ENCODE measurements around the gene LYZL6.

Gene LYZL6

DNA sequence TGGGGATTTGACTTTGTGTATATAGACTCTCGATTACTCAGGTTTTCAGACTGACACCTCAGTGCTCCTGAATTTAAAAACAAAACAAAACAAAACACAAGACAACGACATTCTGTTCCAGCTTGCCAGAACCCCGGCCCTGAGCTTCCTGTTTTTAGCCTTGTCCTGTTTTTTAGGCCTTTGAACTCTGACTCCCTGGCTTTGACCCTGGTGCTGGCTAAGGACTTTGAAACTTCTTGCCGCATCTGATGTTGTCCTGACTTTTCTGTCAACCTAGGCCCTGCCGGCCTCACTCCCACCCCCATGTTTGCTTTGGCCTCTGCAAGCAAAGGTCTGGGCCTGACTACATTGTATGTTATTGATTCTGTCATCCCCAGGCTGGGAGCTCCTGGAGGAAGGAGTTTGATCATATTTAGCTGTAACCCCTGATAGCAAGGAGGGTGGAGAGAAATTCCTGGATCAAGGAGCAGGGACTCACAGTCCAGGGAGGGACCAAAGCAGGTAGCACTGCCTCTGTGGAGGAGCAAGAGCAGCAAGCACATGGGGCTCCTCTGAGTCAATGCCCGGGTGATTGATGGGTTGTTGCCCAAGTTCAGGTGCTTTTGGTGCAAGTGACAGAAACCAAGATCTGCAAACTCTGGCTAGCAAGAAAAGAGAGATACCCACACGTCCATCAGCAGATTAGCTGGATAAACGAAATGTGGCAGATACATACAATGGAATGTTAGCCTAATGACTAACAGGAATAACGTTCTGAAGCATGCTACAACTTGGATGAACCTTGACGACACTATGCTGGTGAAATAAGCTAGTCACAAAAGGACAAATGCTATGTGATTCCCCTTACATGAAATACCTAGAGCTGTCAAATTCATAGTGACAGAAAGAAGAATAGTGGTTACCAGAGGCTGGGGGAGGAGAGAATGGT lies 30.1 kb upstream of the LYZL6 start:
- no peaks in the 10 kb centered on the region for H4K20me1 ChIP-seq
- H3K9me3 ChIP-seq: no peaks in the 10 kb centered on the region
- no peaks in the 10 kb centered on the region for H3K4me1 ChIP-seq
- no peaks in the 10 kb centered on the region for H3K27me3 ChIP-seq
- no peak for TF ChIP-seq Cebpa-rat (IDR thresholded peaks at IDR 0.05)
- H3K4me3 ChIP-seq: no peak overlapping the region
- H3K4me2 ChIP-seq: no peak overlapping the region
- H3K9ac ChIP-seq: no peak overlapping the region
- H3K27ac ChIP-seq: no peak overlapping the region
- H3K36me3 ChIP-seq: no peaks in the 10 kb centered on the region

DNA sequence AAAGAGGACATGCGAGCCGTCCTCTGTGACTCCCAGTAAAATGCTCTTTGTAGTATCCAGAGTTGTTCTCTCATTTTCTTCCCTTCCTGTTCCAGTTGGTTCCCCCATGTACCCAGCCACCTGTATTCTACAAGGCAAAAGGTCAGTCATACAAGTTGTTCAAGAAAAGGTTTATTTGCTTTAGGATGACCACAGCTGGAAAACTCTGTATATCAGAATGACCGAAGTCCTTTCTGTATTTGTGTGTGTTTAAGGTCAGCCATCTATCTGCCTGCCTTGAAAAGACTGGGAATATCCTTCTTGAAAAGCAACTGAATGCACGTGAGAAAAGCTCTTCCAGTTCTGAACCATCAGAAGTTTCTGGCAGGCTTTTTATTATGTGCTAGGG lies 29.4 kb upstream of the LYZL6 start:
- no peaks in the 10 kb centered on the region for H3K9me3 ChIP-seq
- H3K27me3 ChIP-seq: no peaks in the 10 kb centered on the region
- no peak overlapping the region for H3K9ac ChIP-seq
- no peaks in the 10 kb centered on the region for H4K20me1 ChIP-seq
- no peaks in the 10 kb centered on the region for H3K36me3 ChIP-seq
- TF ChIP-seq Cebpa-rat (IDR thresholded peaks at IDR 0.05): no peak
- H3K4me2 ChIP-seq: no peak overlapping the region
- H3K4me1 ChIP-seq: no peaks in the 10 kb centered on the region
- H3K27ac ChIP-seq: no peak overlapping the region
- no peak overlapping the region for H3K4me3 ChIP-seq

DNA sequence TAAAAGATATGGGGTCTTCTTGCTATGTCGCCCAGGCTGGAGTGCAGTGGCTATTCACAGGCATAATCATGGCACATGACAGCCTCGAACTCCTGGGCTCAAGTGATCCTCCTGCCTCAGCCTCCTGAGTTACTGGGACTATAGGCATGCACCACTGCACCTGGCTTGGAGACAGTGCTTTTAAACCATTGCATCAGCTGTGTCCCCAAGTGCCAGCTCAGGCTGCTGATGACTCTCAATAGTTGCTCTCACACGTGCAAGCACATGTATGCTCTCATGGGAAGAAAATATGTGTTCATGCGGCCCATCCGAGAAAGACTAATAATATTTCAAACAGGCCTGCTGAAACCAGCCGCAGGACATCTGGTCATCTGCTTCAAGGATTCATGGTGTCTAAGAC lies 29.0 kb upstream of the LYZL6 start:
- H3K27ac ChIP-seq: no peak overlapping the region
- H4K20me1 ChIP-seq: no peaks in the 10 kb centered on the region
- H3K4me1 ChIP-seq: no peaks in the 10 kb centered on the region
- no peak overlapping the region for H3K4me3 ChIP-seq
- no peaks in the 10 kb centered on the region for H3K27me3 ChIP-seq
- no peak overlapping the region for H3K9ac ChIP-seq
- no peak overlapping the region for H3K4me2 ChIP-seq
- no peak for TF ChIP-seq Cebpa-rat (IDR thresholded peaks at IDR 0.05)
- H3K9me3 ChIP-seq: no peaks in the 10 kb centered on the region
- H3K36me3 ChIP-seq: no peaks in the 10 kb centered on the region

DNA sequence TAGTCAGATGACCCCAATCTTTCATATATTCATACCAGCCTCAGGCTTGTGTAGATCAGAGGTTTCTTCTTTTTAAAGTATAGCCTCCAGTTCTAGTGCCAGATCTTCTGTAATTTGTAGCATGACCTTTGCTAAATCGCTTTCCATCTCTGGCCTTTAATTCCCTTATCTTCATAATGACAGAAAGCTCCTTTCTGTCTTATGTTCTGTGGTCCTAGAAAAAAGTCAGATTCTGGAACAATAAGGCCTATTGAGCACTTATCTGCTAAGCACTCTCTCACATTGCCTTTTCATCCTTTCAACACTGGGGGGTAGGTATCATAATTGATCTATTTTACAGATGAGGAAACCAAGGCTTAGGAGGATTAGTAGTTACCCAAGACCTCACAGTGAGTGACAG lies 28.6 kb upstream of the LYZL6 start:
- H4K20me1 ChIP-seq: no peaks in the 10 kb centered on the region
- H3K27ac ChIP-seq: no peak overlapping the region
- no peaks in the 10 kb centered on the region for H3K4me1 ChIP-seq
- no peaks in the 10 kb centered on the region for H3K36me3 ChIP-seq
- no peak overlapping the region for H3K4me2 ChIP-seq
- H3K9ac ChIP-seq: no peak overlapping the region
- H3K9me3 ChIP-seq: no peaks in the 10 kb centered on the region
- no peaks in the 10 kb centered on the region for H3K27me3 ChIP-seq
- H3K4me3 ChIP-seq: no peak overlapping the region
- TF ChIP-seq Cebpa-rat (IDR thresholded peaks at IDR 0.05): no peak

DNA sequence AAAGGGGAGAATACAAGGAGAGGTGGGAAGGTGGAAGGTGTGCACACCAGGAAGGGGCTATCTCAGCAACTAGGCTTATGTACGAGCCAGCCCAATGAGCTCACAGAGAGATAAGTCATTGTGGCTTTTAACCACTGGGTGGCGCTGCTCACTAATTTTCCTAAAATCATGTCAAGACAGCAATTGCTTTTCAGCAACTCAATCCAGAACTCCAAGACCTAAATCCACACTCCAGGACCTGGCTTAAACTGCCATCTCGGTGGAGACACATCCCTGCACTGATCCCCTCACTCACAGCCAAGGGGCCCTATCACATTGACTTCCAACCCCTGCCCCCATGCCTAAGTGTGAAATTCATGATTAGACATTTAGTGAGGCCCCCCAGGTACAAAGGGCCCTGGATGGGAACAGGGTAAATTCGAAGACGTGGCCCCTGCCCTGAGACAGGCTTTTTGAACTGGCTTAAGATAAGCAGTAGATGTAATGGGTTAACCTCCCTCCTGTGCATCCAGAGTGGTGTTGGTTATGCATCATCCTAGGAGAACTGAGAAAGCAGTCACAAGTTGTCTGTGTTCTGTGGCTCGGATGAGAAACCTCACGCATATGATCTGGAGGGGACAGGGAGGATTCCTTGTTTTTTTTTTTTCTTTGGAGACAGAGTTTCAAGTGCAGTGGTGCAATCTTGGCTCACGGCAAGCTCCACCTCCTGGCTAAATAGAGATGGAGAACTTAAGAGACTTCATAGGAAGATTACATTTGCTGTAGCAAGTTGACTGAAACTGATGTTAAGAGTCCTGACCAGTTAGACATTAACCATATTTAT lies 26.3 kb upstream of the LYZL6 start:
- Histone ChIP-seq H3K4me2 (no peak overlapping the region), H3K4me3 (no peak overlapping the region), H3K27ac (no peak overlapping the region), H3K4me1 (no peaks in the 10 kb centered on the region), H3K36me3 (no peaks in the 10 kb centered on the region), H3K9ac (no peak overlapping the region), H3K27me3 (no peaks in the 10 kb centered on the region), H4K20me1 (no peaks in the 10 kb centered on the region), H3K9me3 (no peaks in the 10 kb centered on the region)
- no peak for TF ChIP-seq Cebpa-rat (IDR thresholded peaks at IDR 0.05)

DNA sequence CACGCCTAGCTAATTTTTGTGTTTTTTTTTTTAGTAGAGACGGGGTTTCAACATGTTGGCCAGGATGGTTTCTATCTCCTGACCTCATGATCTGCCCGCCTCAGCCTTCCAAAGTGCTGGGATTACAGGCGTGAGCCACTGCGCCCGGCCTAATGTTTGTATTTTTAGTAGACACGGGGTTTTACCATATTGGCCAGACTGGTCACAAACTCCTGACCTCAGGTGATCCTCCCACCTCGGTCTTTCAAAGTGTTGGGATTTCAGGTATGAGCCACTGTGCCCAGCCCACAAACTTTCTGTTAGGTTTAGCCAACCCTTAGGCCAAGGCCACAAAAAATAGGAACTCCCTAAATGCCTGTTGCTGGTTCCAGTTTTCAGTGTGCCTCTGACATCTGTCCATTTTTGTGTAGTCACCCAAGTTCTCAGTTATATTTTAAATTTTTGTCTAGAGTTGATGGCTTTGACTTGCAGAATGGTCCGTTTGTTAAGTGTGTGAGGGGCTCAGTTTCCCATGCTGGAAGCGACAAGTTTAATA lies 25.1 kb upstream of the LYZL6 start:
- H3K9ac ChIP-seq: no peak overlapping the region
- H3K4me2 ChIP-seq: no peak overlapping the region
- H3K36me3 ChIP-seq: no peaks in the 10 kb centered on the region
- H3K9me3 ChIP-seq: no peaks in the 10 kb centered on the region
- no peaks in the 10 kb centered on the region for H3K4me1 ChIP-seq
- H3K27me3 ChIP-seq: no peaks in the 10 kb centered on the region
- H3K4me3 ChIP-seq: no peak overlapping the region
- H4K20me1 ChIP-seq: no peaks in the 10 kb centered on the region
- H3K27ac ChIP-seq: no peak overlapping the region
- no peak for TF ChIP-seq Cebpa-rat (IDR thresholded peaks at IDR 0.05)

DNA sequence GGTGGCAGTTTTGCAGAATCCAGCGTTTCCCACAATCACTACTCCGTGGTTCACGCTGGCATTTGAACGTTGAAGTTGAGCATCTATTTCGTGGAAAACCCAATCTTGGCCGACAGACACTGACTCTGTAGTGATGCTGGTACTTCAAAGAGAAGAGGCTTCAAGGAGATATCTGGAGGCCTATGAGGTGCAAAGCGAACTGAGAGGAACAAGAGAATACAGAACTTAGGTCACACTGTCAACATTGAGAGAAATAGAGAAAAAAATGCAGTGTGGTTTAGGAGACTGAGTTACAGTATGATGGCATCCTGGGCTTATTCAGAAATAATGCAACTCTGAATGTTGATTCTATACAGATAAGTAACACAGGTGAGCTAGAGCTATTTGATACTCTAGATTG lies 21.8 kb upstream of the LYZL6 start:
- H4K20me1 ChIP-seq: no peaks in the 10 kb centered on the region
- H3K27ac ChIP-seq: no peak overlapping the region
- no peak for TF ChIP-seq Cebpa-rat (IDR thresholded peaks at IDR 0.05)
- no peak overlapping the region for H3K9ac ChIP-seq
- no peak overlapping the region for H3K4me3 ChIP-seq
- no peaks in the 10 kb centered on the region for H3K36me3 ChIP-seq
- H3K4me2 ChIP-seq: no peak overlapping the region
- H3K9me3 ChIP-seq: no peaks in the 10 kb centered on the region
- H3K27me3 ChIP-seq: no peaks in the 10 kb centered on the region
- H3K4me1 ChIP-seq: no peaks in the 10 kb centered on the region

DNA sequence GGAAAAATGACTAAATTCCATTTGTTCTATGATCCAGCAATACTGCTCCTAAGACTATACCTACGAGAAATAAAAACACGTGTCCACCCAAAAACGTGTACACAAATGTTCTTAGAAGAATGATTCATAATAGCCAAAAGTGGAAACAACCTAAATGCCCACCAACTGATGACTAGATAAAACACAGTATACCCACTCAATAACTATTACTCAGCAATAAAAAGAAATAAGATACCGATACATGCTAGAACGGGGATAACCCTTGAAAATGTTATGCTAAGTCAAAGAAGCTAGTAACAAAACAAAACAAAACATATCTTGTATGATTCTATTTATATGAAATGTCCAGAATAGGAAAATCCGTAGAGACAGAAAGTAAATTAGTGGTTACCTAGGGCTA lies 20.1 kb upstream of the LYZL6 start:
- H3K36me3 ChIP-seq: no peaks in the 10 kb centered on the region
- no peaks in the 10 kb centered on the region for H4K20me1 ChIP-seq
- H3K4me1 ChIP-seq: no peaks in the 10 kb centered on the region
- no peak for TF ChIP-seq Cebpa-rat (IDR thresholded peaks at IDR 0.05)
- H3K9me3 ChIP-seq: no peaks in the 10 kb centered on the region
- no peak overlapping the region for H3K9ac ChIP-seq
- no peaks in the 10 kb centered on the region for H3K27me3 ChIP-seq
- H3K4me2 ChIP-seq: no peak overlapping the region
- H3K27ac ChIP-seq: no peak overlapping the region
- H3K4me3 ChIP-seq: no peak overlapping the region

DNA sequence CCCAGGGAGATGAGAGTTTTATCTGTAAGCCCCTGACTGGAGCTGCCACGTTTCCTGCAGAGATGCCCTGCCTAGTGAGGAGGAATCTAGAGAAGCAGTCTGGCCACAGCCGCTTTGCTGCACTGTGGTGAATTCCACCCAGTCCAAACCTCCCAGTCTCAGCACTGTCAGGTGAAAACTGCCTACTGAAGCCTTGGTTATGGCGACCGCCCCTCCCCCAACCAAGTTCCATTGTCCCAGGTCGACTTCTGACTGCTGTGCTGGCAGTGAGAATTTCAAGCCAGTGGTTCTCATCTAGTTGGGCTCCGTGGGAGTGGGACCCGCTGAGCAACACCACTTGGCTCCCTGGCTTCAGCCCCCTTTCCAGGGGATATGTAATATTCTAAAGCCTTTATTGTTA lies 10.2 kb upstream of the LYZL6 start:
- H3K4me2 ChIP-seq: no peak overlapping the region
- H3K27ac ChIP-seq: no peak overlapping the region
- no peaks in the 10 kb centered on the region for H3K36me3 ChIP-seq
- H4K20me1 ChIP-seq: no peaks in the 10 kb centered on the region
- no peak overlapping the region for H3K9ac ChIP-seq
- no peaks in the 10 kb centered on the region for H3K9me3 ChIP-seq
- TF ChIP-seq Cebpa-rat (IDR thresholded peaks at IDR 0.05): no peak
- H3K4me3 ChIP-seq: no peak overlapping the region
- H3K27me3 ChIP-seq: no peaks in the 10 kb centered on the region
- no peaks in the 10 kb centered on the region for H3K4me1 ChIP-seq

DNA sequence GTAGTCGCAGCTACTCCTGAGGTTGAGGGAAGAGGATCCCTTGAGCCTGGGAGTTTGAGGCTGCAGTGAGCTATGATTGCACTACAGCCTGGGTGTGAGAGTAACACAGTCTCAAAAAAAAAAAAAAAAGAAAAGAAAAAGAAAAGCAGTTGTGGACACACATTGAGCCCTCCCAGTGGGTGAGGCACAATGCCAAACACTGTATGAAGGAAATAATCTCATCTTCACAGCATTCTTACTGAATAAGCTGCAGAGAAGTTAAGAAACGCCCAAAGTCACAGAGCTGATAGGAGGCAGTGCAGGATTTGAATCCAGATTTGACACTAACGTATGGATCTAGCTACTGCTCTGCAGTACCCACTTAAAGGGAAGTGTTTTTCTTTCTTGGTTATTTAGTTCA lies 5.9 kb upstream of the LYZL6 start:
- Histone ChIP-seq H3K4me1 (no peaks in the 10 kb centered on the region), H3K9ac (no peak overlapping the region), H3K4me3 (no peak overlapping the region), H3K9me3 (no peaks in the 10 kb centered on the region), H4K20me1 (no peaks in the 10 kb centered on the region), H3K36me3 (no peaks in the 10 kb centered on the region), H3K27ac (no peak overlapping the region), H3K27me3 (no peaks in the 10 kb centered on the region), H3K4me2 (no peak overlapping the region)
- no peak for TF ChIP-seq Cebpa-rat (IDR thresholded peaks at IDR 0.05)
